PFSK-1 (cell line): ENCODE data around the gene CIP2A.

ENCODE experiments used
- FOXP2 ChIP-seq: optimal IDR thresholded peaks from 2 replicates; pipeline ENCODE3; 2011; ENCODE audit warnings: borderline replicate concordance, control low read depth, inconsistent platforms; ENCODE audit not compliant: insufficient read depth; ENCODE audit errors: extremely low read length, extremely low read depth
- POLR2AphosphoS5 ChIP-seq: IDR thresholded peaks from 2 replicates; pipeline ENCODE4 v1.6.1; 2012; ENCODE audit warnings: low read depth, mild to moderate bottlenecking, control low read depth, low read length, moderate library complexity
- SIN3A ChIP-seq: IDR thresholded peaks from 2 replicates; pipeline ENCODE4 v1.6.1; 2012; ENCODE audit warnings: mild to moderate bottlenecking, low read length, moderate library complexity, borderline replicate concordance; ENCODE audit not compliant: insufficient read depth
- TAF1 ChIP-seq: IDR thresholded peaks from 2 replicates; pipeline ENCODE4 v1.6.1; 2012; ENCODE audit warnings: low read length, control low read depth, borderline replicate concordance; ENCODE audit not compliant: insufficient read depth
- TF ChIP-seq, protein P1 (sequence below), 2 experiments: IDR thresholded peaks; 2 replicates each; pipeline versions ENCODE4 v1.6.1 to v1.8.0; 2011 to 2012; ENCODE audit warnings: low read depth in 2 of 2, low read length in 2 of 2, control low read depth in 1 of 2, inconsistent platforms in 1 of 2, mild to moderate bottlenecking in 1 of 2, moderate library complexity in 1 of 2; ENCODE audit not compliant: insufficient read depth in 1 of 2

Gene CIP2A

DNA sequence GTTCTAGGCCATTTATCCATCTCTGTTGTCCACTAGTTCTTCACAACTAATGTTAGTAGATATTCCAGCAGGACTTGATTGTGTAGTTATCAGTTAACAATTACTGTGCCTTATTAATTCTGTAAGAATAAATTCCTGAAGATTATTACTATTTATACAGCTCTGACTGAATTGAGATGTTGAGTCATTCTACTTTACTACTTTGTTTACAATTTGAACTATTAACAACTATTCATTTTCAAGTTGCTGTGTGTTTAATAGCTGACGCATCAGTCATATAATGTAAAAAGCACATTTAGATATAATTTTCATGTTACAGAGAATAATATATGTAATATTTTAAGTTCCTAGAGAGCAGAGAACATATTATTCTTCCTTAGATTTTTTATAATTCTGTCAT is 21.4 kb upstream of the CIP2A start:
- no peak for TF ChIP-seq TAF1
- TF ChIP-seq POLR2AphosphoS5, result no peak
- no peak for TF ChIP-seq FOXP2
- TF ChIP-seq SIN3A, result no peak
- TF ChIP-seq, protein P1, sequence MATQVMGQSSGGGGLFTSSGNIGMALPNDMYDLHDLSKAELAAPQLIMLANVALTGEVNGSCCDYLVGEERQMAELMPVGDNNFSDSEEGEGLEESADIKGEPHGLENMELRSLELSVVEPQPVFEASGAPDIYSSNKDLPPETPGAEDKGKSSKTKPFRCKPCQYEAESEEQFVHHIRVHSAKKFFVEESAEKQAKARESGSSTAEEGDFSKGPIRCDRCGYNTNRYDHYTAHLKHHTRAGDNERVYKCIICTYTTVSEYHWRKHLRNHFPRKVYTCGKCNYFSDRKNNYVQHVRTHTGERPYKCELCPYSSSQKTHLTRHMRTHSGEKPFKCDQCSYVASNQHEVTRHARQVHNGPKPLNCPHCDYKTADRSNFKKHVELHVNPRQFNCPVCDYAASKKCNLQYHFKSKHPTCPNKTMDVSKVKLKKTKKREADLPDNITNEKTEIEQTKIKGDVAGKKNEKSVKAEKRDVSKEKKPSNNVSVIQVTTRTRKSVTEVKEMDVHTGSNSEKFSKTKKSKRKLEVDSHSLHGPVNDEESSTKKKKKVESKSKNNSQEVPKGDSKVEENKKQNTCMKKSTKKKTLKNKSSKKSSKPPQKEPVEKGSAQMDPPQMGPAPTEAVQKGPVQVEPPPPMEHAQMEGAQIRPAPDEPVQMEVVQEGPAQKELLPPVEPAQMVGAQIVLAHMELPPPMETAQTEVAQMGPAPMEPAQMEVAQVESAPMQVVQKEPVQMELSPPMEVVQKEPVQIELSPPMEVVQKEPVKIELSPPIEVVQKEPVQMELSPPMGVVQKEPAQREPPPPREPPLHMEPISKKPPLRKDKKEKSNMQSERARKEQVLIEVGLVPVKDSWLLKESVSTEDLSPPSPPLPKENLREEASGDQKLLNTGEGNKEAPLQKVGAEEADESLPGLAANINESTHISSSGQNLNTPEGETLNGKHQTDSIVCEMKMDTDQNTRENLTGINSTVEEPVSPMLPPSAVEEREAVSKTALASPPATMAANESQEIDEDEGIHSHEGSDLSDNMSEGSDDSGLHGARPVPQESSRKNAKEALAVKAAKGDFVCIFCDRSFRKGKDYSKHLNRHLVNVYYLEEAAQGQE (IDR thresholded peaks at IDR 0.05; ENCODE audit: insufficient read depth in 1 of 2, low read depth in 2 of 2, low read length in 2 of 2), result no peak

DNA sequence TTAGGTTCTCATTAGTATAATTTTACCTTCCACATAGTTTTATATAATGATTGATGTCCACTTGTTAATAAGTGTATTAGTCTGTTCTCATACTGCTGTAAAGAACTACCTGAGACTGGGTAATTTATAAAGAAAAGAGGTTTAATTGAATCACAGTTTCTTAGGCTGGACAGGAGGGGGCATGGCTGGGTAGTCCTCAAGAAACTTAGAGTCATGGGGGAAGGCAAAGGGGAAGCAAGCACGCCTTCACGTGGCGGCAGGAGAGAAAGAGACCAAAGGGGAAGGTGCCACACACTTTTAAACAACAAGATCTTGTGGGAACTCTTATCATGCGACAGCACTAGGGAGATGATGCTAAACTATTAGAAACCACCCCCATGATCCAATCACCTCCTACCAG is 19.5 kb upstream of the CIP2A start:
- TF ChIP-seq FOXP2 (no peak), TAF1 (no peak), POLR2AphosphoS5 (no peak), SIN3A (no peak)
- TF ChIP-seq, protein P1 (IDR thresholded peaks at IDR 0.05; ENCODE audit: insufficient read depth in 1 of 2, low read depth in 2 of 2, low read length in 2 of 2), result no peak

DNA sequence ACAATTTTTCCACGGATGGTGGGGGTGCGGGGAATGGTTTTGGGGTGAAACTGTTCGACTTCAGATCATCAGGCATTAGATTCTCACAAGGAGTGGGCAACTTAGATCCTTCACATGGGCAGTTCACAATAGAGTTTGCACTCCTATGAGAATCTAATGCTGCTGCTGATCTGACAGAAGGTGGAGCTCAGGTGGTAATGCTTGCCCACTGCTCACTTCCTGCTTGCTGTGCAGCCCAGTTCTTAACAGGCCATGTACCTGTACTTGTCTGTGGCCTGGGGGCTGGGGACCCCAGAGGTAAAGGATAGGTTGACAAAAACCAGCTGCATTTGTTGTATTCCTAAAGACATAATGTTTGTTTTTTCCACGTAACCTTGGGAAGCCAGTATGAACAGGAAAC is 16.3 kb upstream of the CIP2A start:
- TF ChIP-seq, protein P1 (IDR thresholded peaks at IDR 0.05; ENCODE audit: insufficient read depth in 1 of 2, low read depth in 2 of 2, low read length in 2 of 2), result no peak
- TF ChIP-seq SIN3A, result no peak
- no peak for TF ChIP-seq POLR2AphosphoS5
- TF ChIP-seq FOXP2, result no peak
- no peak for TF ChIP-seq TAF1

DNA sequence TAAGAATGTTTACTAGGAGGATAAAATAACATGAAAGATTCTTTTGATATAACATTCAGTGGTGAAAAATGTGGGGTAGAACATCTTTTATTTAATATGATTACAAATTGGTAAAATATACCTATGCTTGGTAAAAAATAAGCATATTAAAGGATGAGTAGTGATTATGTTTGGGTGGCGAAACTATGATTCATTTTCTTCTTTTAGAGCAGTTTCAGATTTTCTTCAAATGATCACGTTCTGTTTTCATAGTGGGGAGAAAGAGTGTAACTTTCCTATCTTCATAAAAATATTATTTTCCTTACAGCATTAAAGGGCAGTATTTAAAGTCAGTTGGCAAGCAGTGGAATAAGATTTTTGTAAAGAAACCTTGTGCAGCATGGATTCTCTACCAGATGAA is 15.8 kb upstream of the CIP2A start:
- no peak for TF ChIP-seq TAF1
- TF ChIP-seq, protein P1 (IDR thresholded peaks at IDR 0.05; ENCODE audit: insufficient read depth in 1 of 2, low read depth in 2 of 2, low read length in 2 of 2), result no peak
- TF ChIP-seq SIN3A, result no peak
- TF ChIP-seq FOXP2, result no peak
- no peak for TF ChIP-seq POLR2AphosphoS5

DNA sequence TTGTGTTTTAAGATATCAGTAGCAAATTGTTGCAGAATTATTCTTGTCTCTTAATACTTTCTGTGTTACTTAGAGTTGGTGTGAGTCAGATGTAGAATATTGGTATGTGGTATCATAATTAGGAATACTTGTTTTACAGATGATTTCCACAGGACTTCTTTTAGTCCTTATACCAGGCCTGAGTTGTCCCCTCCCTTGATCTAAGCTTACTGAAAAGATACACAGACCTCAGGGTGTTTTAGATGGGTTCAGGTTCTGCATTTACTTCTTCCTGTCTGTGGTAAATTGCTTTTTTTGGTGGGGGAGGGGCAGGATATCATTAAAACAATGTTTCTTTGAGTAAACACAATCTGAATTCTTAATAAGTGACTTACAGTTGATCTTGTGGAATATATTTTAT is 14.5 kb upstream of the CIP2A start:
- TF ChIP-seq, protein P1 (IDR thresholded peaks at IDR 0.05; ENCODE audit: insufficient read depth in 1 of 2, low read depth in 2 of 2, low read length in 2 of 2), result no peak
- no peak for TF ChIP-seq TAF1
- no peak for TF ChIP-seq POLR2AphosphoS5
- no peak for TF ChIP-seq FOXP2
